Fibroblast of the aortic adventitia (primary cell): ENCODE results near the gene PTPRQ. TPM values are rescaled to one million over a fixed set of nuclear protein-coding genes. Genes with fewer than 3 reads are reported as not detected.

Source experiments
- DNase-seq: peaks from one replicate; pipeline ENCODE4 v3.0.0-alpha.2; 2010; ENCODE audit warnings: low read depth
- H3K4me3 ChIP-seq: 2 replicates; pipeline ENCODE4 v1.5.1; 2011; ENCODE audit warnings: low read depth, mild to moderate bottlenecking, control low read depth, low read length, moderate library complexity
- CTCF ChIP-seq: IDR thresholded peaks from 2 replicates; pipeline ENCODE4 v1.5.1; 2011; ENCODE audit warnings: mild to moderate bottlenecking, low read length, control low read depth, inconsistent platforms; ENCODE audit not compliant: insufficient read depth
- total RNA-seq: library from RNA; depleted of rRNA; stranded (reverse); fragments of >200 nt; gene quantifications from 2 replicates; pipeline ENCODE4 v1.2.3, GENCODE V29; 2012; ENCODE audit warnings: low replicate concordance

PTPRQ gene
- total RNA-seq, 1 donor, result 1.2 TPM

DNA sequence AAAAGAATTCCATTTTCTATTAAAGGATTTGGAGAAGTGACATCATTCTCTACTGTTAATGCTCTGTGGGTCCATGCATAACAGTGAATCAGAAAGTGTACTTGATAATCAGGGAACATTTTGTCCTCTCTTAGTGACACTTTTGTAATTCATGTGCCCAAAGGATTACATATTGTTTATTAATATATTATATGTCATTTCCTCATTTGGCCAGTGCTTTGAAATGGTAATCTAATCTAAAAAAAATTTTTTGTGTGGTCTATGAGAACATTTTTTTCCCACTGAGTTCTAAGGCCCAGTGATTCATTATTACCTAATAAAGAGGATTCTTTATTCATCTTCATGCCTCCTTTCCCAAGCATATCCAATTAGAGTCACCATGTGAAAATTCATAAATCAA is 183.7 kb downstream of the PTPRQ start:
- no peak for TF ChIP-seq CTCF
- peak; percentile 38 for DNase-seq
- H3K4me3 ChIP-seq, result no peak overlapping the region

DNA sequence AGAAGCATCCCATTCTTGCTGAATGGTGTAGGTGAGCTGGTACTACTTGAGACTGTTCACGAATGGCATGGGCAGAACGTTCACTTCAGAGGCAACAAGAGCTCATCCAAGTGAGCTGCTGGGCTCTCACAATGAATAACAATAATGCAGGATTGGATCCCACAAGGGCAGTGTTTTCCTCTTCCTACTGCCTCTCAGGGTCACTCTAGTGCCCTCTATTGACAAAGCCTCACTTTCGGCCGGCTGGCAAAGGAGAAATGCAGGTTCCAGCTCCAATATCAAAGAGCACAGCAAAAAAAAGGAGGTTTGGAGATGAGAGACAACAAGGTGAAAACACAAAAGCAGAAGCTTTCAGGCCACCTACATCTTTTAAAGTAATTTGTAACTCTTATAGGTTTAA is 188.8 kb downstream of the PTPRQ start:
- TF ChIP-seq CTCF, result peak; percentile 35
- H3K4me3 ChIP-seq, result no peak overlapping the region
- DNase-seq, result no peak

- H3K4me3 ChIP-seq, result no peak overlapping the region
- no peak for TF ChIP-seq CTCF
- DNase-seq, result no peak
Observed at GRCh38 chr12:80634903-80635302, 190.9 kb downstream of the PTPRQ start.

DNA sequence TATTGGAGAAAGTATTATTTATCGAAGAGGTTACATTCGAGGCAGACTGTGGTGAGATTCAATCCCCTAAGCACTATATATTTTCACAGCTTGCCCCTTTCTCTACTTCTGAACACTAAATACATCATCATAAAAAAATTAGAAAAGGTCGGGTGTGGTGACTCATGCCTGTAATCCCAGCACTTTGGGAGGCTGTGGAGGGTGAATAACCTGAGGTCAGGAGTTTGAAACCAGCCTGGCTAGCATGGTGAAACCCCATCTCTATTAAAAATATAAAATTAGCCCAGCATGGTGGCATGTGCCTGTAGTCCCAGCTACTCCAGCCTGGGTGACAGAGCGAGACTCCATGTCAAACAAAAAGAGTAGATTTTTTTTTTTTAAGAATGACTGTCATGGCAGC is 192.8 kb downstream of the PTPRQ start:
- no peak for TF ChIP-seq CTCF
- no peak for DNase-seq
- no peak overlapping the region for H3K4me3 ChIP-seq

- DNase-seq, result no peak
- no peak for TF ChIP-seq CTCF
- H3K4me3 ChIP-seq, result no peak overlapping the region
Observed at GRCh38 chr12:80641936-80642335, 197.9 kb downstream of the PTPRQ start.

DNA sequence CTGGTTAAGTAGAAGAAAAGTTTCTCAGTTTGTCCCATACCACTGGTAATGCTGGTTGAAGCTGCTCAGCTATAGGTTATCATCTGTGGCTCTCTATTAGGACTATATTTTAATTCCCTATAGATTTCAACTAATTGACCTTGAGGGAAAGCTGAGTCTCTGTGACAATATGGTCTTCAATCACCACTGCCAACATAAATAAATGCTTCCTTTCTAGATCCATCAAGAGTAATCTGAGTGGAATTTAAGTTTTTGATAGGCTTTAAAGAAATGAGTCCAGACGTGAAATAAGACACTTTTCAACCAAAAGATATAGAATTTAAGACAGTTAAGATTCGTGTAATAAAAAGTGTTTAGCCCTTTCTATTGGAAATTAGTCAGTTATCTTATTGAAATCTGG is 199.9 kb downstream of the PTPRQ start:
- no peak for DNase-seq
- TF ChIP-seq CTCF, result no peak
- H3K4me3 ChIP-seq, result no peak overlapping the region

DNA sequence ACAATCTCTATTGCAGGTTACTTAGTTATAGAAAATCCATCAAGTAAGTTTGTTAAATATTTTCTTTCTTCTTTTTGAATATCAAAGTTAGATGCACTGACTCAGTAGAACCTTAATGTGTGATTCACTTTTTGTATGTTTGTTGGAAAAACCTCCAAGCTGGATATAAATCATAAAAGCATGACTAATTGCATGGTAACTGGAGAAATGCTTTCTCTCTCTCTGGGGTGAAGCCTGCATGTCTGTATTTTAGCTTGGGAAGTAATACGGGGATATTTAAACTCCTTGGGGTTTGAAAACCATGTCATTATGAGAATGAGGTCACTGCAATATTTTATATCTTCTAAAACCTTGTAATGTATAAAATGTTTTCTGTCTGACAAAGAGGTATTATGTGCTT is 204.8 kb downstream of the PTPRQ start:
- DNase-seq, result peak; percentile 69
- no peak overlapping the region for H3K4me3 ChIP-seq
- no peak for TF ChIP-seq CTCF
